K562 (cell line): ENCODE data around the gene S100A3. TPM values are rescaled to one million over a fixed set of nuclear protein-coding genes. Genes with fewer than 3 reads are reported as not detected.

Source experiments
- ASH1L ChIP-seq: fragments of 450-650 bp; IDR thresholded peaks from 2 replicates; pipeline ENCODE4 v1.6.1; 2018; ENCODE audit warnings: borderline replicate concordance, mild to moderate bottlenecking, low read depth; ENCODE audit not compliant: partially characterized antibody
- CBX3 ChIP-seq, 2 experiments: IDR thresholded peaks; 1 replicate in 1 of 2; 2 replicates in 1 of 2; pipeline ENCODE4 v1.6.1; 2012; ENCODE audit warnings: inconsistent platforms in 2 of 2, low read length in 2 of 2, borderline replicate concordance in 1 of 2, control low read depth in 1 of 2
- CBX5 ChIP-seq: IDR thresholded peaks from 2 replicates; pipeline ENCODE4 v1.6.1; 2014; ENCODE audit warnings: low read depth, borderline replicate concordance
- MLLT1 ChIP-seq, 2 experiments: fragments of 450-650 bp; IDR thresholded peaks; 2 replicates each; pipeline ENCODE4 v1.6.1; 2016
- PCBP1 ChIP-seq: fragments of 200-400 bp; formaldehyde crosslinking; IDR thresholded peaks from 2 replicates; pipeline ENCODE4 v1.6.1; 2018; ENCODE audit warnings: mild to moderate bottlenecking, low read depth, low read length; ENCODE audit not compliant: poor library complexity, severe bottlenecking
- RBFOX2 ChIP-seq: fragments of 200-400 bp; formaldehyde crosslinking; IDR thresholded peaks from 2 replicates; pipeline ENCODE4 v1.6.1; 2017; ENCODE audit warnings: low read depth, mild to moderate bottlenecking, low read length, moderate library complexity
- SRSF1 ChIP-seq: fragments of 200-400 bp; formaldehyde crosslinking; IDR thresholded peaks from 2 replicates; pipeline ENCODE4 v1.6.1; 2017; ENCODE audit warnings: mild to moderate bottlenecking, low read depth, low read length, moderate library complexity
- ZNF146 ChIP-seq: IDR thresholded peaks from one replicate; pipeline ENCODE4 v1.6.1; 2018; ENCODE audit warnings: missing compliant biosample characterization; ENCODE audit not compliant: unreplicated experiment
- ZNF217 ChIP-seq: sonication (generic); formaldehyde crosslinking; IDR thresholded peaks from 2 replicates; pipeline ENCODE4 v1.8.0; 2022; ENCODE audit warnings: mild to moderate bottlenecking, missing genetic modification reagents
- ZNF583 ChIP-seq: fragments of 250-450 bp; sonication (Bioruptor Pico); IDR thresholded peaks from 2 replicates; pipeline ENCODE4 v1.4.0; 2020
- ZNF707 ChIP-seq: fragments of 250-450 bp; sonication (Bioruptor Pico); conservative IDR thresholded peaks from 2 replicates; pipeline ENCODE4 v1.8.0; 2022; ENCODE audit warnings: inconsistent platforms, mild to moderate bottlenecking, moderate library complexity
- polyA plus RNA-seq, 8 experiments: library from polyadenylated mRNA; depleted of rRNA in 4 of 8; stranded (reverse) in 5 of 8; unstranded in 3 of 8; fragments of >200 nt; fragmentation: Nextera tagmentation in 2 of 8; fragmentation: Illumina TruSeq in 1 of 8; extraction: Ambion mirVana in 2 of 8; extraction: Trizol in 1 of 8; gene quantifications; 2 replicates each; pipeline versions ENCODE4 v1.2.1 to v1.2.3, GENCODE V29; 2011 to 2014; ENCODE audit warnings: inconsistent platforms in 1 of 8, missing spikeins in 1 of 8
- total RNA-seq, 7 experiments: library from RNA; depleted of rRNA in 6 of 7; stranded (reverse); fragments of >200 nt in 6 of 7; fragmentation: Illumina TruSeq in 2 of 7; extraction: Trizol in 2 of 7; gene quantifications; 2 replicates each; pipeline versions ENCODE4 v1.2.1 to v1.2.3, GENCODE V29; 2011 to 2021; ENCODE audit warnings: low replicate concordance in 1 of 7
- TF ChIP-seq, protein P1 (sequence below), 3 experiments: fragments of 200-800 bp in 1 of 3; sonication (Bioruptor generic) in 1 of 3; sonication (generic) in 1 of 3; formaldehyde crosslinking in 1 of 3; IDR thresholded peaks; 2 replicates each; pipeline versions ENCODE4 v1.6.1 to v1.8.0; 2016 to 2022; ENCODE audit warnings: mild to moderate bottlenecking in 2 of 3, missing compliant biosample characterization in 2 of 3, missing genetic modification characterization in 2 of 3, missing genetic modification reagents in 1 of 3
- TF ChIP-seq, protein P2 (sequence below): fragments of 250-450 bp; sonication (Bioruptor Pico); IDR thresholded peaks from 2 replicates; pipeline ENCODE4 v1.8.0; 2022; ENCODE audit warnings: moderate library complexity, mild to moderate bottlenecking, inconsistent platforms

S100A3 gene
- total and polyA plus RNA-seq, 9 of the 15 experiments (the other 6 are each of a cell fraction or from before 2014, with no cell fraction given) = 0.08 to 1.7 (median 0.18) TPM; not detected in 4

GRCh38 chr1:153568367-153569099 is 19.5 kb upstream of the S100A3 start (continued):
- TF ChIP-seq ZNF583 (0 out of 2 replicates have a peak, but pooled peaks have one; percentile 50), CBX5 (0 out of 2 replicates have a peak, but pooled peaks have one; percentile 17), ZNF707 (no peak), ZNF217 (CRISPR knock-in tag) (no peak), MLLT1 (IDR thresholded peaks at IDR 0.05) (no peak), ASH1L (no peak), ZNF146 (CRISPR knock-in tag) (no peak), CBX3 (IDR thresholded peaks at IDR 0.05; ENCODE audit: borderline replicate concordance in 1 of 2, low read length in 2 of 2) (no peak; a peak in 1 of 3 replicates), RBFOX2 (peak; percentile 57), SRSF1 (no peak), PCBP1 (no peak)
- TF ChIP-seq, protein P1, sequence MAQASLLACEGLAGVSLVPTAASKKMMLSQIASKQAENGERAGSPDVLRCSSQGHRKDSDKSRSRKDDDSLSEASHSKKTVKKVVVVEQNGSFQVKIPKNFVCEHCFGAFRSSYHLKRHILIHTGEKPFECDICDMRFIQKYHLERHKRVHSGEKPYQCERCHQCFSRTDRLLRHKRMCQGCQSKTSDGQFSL (CRISPR knock-in tag; IDR thresholded peaks at IDR 0.05) = 0 out of 2 replicates have a peak, but pooled peaks have one; percentile 18
- TF ChIP-seq, protein P1 (tag; IDR thresholded peaks at IDR 0.05) = no peak
- TF ChIP-seq, protein P2, sequence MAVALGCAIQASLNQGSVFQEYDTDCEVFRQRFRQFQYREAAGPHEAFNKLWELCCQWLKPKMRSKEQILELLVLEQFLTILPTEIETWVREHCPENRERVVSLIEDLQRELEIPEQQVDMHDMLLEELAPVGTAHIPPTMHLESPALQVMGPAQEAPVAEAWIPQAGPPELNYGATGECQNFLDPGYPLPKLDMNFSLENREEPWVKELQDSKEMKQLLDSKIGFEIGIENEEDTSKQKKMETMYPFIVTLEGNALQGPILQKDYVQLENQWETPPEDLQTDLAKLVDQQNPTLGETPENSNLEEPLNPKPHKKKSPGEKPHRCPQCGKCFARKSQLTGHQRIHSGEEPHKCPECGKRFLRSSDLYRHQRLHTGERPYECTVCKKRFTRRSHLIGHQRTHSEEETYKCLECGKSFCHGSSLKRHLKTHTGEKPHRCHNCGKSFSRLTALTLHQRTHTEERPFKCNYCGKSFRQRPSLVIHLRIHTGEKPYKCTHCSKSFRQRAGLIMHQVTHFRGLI (CRISPR knock-in tag) = no peak
